IMR-90 (cell line): ENCODE results near the gene R3HDM4.

Source experiments
- CTCF ChIP-seq: conservative IDR thresholded peaks from 2 replicates; pipeline ENCODE4 v1.5.1; 2012; ENCODE audit warnings: mild to moderate bottlenecking, low read depth, low read length, improper control_type of control experiment
- MXI1 ChIP-seq: IDR thresholded peaks from 2 replicates; pipeline ENCODE4 v1.6.1; 2012; ENCODE audit warnings: low read depth, mild to moderate bottlenecking, low read length, moderate library complexity, borderline replicate concordance

GRCh38 chr19:861756-862580 is 51.1 kb downstream of the R3HDM4 start:
- TF ChIP-seq CTCF (no peak), MXI1 (no peak)
